GM12891 (cell line): Measurements from ENCODE around the gene BLCAP.

Experiments
- DNase-seq: peaks from one replicate; pipeline ENCODE4 v3.0.0; 2011; ENCODE audit warnings: low spot score; ENCODE audit not compliant: insufficient read length
- FAIRE-seq: peaks from 2 replicates; lab custom pipeline; 2011; peaks lifted over from hg19 to GRCh38; lab: Jason Lieb, UNC
- PAX5 ChIP-seq: IDR thresholded peaks from 2 replicates; pipeline ENCODE4 v1.6.1; 2011; ENCODE audit warnings: low read length, moderate library complexity, mild to moderate bottlenecking; ENCODE audit not compliant: insufficient read depth, severe bottlenecking
- POLR2A ChIP-seq: IDR thresholded peaks from 2 replicates; pipeline ENCODE4 v1.6.1; 2011; ENCODE audit warnings: low read depth, low read length, control low read depth
- POLR2AphosphoS5 ChIP-seq: IDR thresholded peaks from 2 replicates; pipeline ENCODE4 v1.6.1; 2011; ENCODE audit warnings: low read depth, low read length, control low read depth
- POU2F2 ChIP-seq: IDR thresholded peaks from 2 replicates; pipeline ENCODE4 v1.6.1; 2011; ENCODE audit warnings: low read depth, mild to moderate bottlenecking, control low read depth, low read length, moderate library complexity
- SPI1 ChIP-seq: IDR thresholded peaks from 2 replicates; pipeline ENCODE4 v1.6.1; 2011; ENCODE audit warnings: low read depth, low read length, control low read depth
- TAF1 ChIP-seq: IDR thresholded peaks from 2 replicates; pipeline ENCODE4 v1.6.1; 2011; ENCODE audit warnings: low read depth, low read length, control low read depth

BLCAP gene

DNA sequence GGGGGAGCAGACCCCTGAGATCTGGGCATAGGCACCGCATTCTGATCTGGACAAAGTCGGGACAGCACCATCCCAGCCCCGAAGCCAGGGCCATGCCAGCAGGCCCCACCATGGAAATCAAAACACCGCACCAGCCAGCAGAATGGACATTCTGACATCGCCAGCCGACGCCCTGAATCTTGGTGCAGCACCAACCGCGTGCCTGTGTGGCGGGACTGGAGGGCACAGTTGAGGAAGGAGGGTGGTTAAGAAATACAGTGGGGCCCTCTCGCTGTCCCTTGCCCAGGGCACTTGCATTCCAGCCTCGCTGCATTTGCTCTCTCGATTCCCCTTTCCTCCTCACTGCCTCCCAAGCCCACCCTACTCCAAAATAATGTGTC lies 4.7 kb downstream of the BLCAP start:
- DNase-seq (no peak), FAIRE-seq (no peak)
- TF ChIP-seq PAX5 (no peak), SPI1 (no peak), POU2F2 (no peak), POLR2AphosphoS5 (no peak), TAF1 (no peak), POLR2A (no peak)

DNA sequence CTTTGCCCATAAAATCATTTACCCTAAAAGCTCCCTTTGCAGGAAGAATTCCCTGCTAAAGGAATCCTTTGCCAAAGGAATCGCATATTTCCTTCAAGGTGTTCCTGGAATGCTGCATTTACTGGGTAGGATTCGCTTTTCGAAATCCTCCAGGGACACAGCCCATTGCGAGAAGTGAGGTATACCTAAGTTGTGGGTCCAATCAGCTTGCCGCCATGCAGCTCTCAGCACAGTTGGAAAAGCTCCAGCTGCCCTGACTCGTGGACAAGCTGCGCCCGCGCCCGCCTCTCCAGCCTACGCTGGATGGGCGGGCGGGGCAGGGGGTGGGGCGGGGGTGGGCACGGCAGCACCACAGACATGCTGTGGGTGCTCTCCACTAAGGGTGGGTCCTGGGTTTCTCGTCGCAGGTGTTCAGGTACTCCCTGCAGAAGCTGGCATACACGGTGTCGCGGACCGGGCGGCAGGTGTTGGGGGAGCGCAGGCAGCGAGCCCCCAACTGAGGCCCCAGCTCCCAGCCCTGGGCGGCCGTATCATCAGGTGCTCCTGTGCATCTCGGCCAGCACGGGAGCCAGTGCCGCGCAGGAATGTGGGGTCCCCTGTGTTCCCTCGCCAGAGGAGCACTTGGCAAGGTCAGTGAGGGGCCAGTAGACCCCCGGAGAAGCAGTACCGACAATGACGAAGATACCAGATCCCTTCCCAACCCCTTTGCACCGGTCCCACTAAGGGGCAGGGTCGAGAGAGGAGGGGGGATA lies 5.2 kb downstream of the BLCAP start:
- TF ChIP-seq POLR2A (no peak), SPI1 (no peak), PAX5 (no peak), POU2F2 (no peak), TAF1 (no peak), POLR2AphosphoS5 (no peak)
- DNase-seq (no peak), FAIRE-seq (no peak)

DNA sequence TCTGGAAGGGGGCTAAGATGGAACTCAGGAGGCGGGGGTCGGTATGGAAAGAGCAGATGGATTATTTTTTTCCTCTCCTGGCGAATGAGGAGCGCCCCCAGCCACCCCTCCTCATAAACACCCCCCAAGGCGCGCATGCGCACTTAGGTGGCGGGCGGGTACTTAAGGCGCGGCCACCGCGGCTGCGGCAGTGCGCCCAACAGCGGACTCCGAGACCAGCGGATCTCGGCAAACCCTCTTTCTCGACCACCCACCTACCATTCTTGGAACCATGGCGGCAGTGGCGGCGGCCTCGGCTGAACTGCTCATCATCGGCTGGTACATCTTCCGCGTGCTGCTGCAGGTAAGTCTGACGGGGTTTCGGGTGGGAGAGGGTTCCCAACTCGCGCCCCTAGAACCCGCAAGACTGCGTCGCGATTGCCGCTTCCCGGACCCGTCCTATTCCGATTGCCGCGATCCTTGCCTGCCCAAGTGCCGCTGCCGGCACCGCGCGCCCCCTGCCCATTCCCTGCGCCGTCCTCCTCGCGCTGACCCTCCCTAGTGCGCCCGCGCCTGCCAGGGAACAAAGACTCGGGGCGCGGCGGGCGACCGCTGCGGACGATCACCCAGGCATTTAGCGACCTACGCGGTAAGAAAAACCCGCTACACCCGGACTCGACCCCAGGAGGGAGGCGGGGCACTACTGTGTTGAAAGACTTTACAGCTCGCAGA lies 6.5 kb downstream of the BLCAP start, which contains the start of gene NNAT:
TSS of gene NNAT (plus strand) at position 190 of the 711 bp plus-strand sequence. CDS start at position 272, 82 bp downstream.
- no peak for DNase-seq
- no peak for FAIRE-seq

DNA sequence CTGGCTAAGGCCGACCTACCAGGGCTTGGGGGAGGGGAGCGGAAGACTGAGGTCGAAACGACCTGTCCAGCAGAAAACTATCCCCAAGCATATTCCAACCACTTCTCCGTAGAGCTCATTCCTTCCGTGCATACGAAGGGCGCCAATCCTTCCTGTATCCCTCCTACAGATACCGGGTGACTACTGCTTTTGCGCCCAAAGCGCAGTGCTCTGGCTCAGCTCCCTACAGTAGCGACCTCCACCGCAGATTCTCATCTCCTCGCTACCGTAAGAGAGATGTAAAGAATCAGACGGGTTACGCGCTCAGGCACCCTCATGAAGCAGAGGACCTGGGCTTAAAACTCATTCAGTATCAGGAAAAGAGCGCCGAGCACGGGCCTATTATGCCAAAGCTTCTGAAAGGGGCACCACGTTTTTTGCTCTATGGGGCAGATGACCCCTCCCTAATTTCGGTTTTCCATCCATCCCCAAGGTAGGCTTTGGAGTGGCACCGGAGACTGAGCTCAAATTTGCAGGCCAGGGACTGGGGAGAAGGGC lies 7.2 kb downstream of the BLCAP start:
- TF ChIP-seq TAF1: no peak
- DNase-seq (no peak), FAIRE-seq (no peak)

More for the DNA sequence above, 6.5 kb downstream of the BLCAP start, which contains the start of gene NNAT:
- TF ChIP-seq POU2F2: no peak
- TF ChIP-seq POLR2A: no peak
- no peak for TF ChIP-seq TAF1
- no peak for TF ChIP-seq SPI1
- TF ChIP-seq PAX5: no peak
- TF ChIP-seq POLR2AphosphoS5: no peak

- TF ChIP-seq PAX5 (no peak), POLR2A (no peak), SPI1 (no peak), TAF1 (no peak), POU2F2 (no peak), POLR2AphosphoS5 (no peak)
- no peak for DNase-seq
- peak; percentile 69 for FAIRE-seq
Observed at GRCh38 chr20:37519508-37520418, 7.9 kb downstream of the BLCAP start.

DNA sequence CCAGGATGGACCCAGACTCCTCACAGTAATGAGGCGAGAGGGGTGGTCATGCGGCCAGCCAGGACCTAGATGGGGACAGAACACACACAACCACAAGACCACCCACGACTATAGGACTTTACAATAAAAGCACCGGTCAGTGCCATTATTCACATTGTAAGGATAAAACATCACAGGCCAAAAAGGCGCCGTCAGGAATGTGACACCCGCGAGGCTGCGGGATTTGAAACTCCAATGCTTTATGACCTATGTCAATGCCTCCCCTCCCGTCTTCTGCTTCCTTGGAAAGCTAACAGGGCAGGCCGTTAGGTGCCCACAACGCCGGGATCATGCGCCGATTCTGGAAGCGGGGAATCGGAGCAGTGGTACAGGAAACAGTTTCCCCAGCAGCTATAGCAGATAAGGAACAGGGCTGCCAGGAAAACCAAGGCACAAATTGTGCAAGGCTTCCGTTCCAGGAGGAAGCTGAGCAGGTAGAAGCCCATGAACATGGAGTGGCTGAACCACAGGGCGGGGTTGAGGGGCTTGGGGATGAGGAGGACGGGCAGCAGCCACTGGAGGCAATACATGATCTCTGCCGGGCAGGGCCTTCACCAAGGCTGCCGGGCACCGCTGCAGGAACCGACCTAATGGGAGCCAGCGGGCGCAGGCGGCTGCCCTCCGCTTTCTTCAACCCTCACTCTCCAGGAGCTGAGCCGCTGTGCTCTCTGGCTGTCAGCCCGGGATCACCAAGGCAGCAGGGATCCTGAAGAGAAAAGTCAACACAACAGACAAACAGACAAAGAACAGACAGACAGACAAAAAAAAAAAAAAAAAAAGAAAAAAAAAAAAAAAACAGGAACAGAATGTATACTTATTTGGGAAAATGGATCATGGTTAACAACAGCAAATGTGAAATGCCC lies 8.8 kb downstream of the BLCAP start:
- DNase-seq (no peak), FAIRE-seq (no peak)
- no peak for TF ChIP-seq PAX5
- no peak for TF ChIP-seq SPI1
- TF ChIP-seq TAF1: no peak
- no peak for TF ChIP-seq POLR2A
- TF ChIP-seq POU2F2: no peak
- TF ChIP-seq POLR2AphosphoS5: no peak

DNA sequence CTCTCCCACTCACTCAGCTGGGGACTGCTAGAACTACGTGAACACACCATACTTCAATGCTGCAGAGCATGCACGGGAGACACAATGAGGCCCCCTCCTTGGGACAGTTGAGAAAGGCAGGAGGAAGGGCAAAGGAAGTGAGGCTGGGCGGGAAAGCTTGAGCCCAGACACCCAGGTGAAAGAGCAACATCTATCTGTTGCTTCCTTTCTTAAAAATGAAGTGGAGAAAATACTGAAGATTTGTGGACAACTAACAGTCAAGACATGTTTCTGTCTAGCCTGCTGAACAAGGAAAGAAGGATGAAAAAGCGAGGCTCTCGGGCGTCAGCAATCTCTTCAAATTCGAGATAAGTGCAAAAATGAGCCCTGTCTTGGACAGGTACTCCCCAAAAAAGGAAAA lies 9.6 kb downstream of the BLCAP start:
- TF ChIP-seq POLR2A (no peak), TAF1 (no peak), POU2F2 (no peak), SPI1 (no peak), POLR2AphosphoS5 (no peak), PAX5 (no peak)
- FAIRE-seq (no peak), DNase-seq (no peak)
